Stimulated activated CD4-positive, alpha-beta T cell treated with anti-CD3 and anti-CD28 coated beads, TNF-alpha, amount 100 ng/mL, for 1 hour (primary cell): ENCODE measurements around the gene PCDHAC1.

Experiments
- DNase-seq, 3 donors: peaks; one replicate each; pipeline ENCODE4 v3.0.0-alpha.2; 2020; ENCODE audit warnings: low read depth in 3 of 3, low spot score in 1 of 3

The PCDHAC1 gene

DNA sequence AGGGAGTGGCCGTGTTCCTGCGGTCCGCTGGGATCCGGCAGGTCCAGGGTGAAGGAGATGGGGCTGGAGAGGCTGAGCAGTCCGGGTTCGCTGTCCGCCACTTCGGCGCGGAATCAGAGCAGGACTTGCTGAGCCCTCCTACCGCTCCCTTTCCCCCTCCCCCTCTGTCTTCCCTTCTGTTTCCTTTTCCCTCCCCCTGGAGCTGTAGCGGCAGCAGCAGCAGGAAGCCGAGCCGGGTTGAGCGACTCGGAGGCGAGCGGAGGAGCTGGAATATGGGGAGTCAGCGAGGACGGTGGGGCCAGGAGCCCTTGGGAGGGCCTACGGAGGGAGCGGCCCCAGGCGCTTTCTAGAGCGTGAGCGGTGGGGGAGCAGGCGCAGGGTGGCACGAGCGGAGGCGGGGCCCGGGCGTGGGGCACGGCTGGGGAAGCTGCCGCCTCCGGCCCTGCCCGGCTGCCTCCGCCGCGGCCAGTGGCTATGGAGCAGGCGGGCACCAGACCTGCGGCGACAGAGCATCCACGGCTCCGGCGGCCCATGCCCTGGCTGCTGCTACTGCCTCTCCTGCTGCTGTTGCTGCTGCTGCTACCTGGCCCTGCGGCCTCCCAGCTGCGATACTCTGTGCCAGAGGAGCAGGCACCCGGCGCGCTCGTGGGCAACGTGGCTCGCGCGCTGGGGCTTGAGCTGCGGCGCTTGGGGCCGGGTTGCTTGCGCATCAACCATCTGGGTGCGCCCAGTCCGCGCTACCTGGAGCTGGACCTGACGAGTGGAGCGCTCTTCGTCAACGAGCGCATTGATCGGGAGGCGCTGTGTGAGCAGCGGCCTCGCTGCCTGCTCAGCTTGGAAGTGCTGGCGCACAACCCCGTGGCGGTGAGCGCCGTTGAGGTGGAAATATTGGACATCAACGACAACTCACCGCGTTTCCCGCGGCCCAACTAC lies 40.5 kb downstream of the PCDHAC1 start, which contains the start of gene PCDHAC2:
Gene PCDHAC2 (plus strand): TSS at position 184 of the 933 bp plus-strand sequence. CDS start 291 bp downstream, at position 475.
- no peak for DNase-seq

GRCh38 chr5:140967226-140967893 lies 41.3 kb downstream of the PCDHAC1 start:
- DNase-seq, result no peak

DNA sequence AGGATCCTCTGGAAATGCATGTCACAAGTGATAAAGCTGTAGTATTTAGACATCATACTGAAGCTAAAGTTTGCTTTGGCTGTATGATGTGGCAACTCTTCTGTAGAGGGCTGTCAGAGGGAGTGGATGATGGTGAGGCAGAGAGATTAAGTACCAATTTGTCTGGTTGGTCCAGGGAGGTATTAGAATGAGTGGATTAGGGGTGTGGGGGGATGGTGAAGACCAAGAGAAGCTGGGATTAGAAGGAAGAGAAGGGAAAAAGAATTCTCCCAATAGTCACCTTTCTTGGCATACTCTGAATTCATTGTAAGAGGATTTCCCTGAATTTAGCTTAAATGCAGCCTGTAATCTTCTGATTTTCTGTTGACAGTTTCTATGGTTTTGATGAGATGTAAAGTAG lies 43.8 kb downstream of the PCDHAC1 start:
- no peak for DNase-seq

- DNase-seq, result no peak
Observed at GRCh38 chr5:140973550-140973949, 47.5 kb downstream of the PCDHAC1 start.

DNA sequence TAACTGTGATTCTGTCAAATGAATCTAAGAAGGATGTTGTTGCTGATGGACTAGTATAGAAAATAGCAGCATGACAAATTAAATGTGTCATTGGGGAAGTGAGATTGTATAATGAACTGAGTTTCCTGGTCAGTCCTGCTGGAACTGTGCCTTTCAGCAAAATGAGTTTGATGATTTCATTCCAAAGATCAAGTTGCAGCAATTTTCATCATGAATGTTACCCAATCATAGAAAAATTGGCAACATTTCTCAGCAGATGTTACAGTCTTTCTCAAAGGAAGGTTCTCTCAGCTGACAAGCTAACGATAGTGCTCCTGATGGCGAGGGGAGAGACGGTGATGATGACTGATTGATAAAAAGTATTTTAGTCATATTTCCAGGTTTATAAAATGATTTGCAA lies 50.9 kb downstream of the PCDHAC1 start:
- no peak for DNase-seq

GRCh38 chr5:140978260-140978659 lies 52.2 kb downstream of the PCDHAC1 start:
- DNase-seq, result no peak

DNA sequence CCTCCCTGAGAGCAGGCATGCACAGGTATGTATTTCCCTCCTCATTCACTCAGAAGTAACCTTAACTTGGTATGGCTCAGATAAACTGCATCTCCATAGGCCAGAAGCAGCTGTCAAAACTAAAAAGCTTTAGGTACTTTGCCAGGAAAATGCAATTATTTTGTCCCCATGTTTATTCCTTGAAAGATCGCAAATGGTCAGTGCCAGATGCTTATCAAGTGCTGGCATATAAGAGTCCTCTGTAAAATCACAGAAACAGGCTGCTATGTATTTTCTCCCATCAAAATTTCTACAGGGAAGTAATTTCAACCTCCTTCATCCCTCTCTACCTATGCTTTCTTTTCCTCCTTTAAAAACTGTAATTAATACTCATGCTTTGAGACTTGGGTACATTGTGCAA lies 52.9 kb downstream of the PCDHAC1 start:
- DNase-seq, result no peak
